ENCODE data around the gene CD247. TPM values are rescaled to one million over a fixed set of nuclear protein-coding genes. Genes with fewer than 3 reads are reported as not detected.
A peak's percentile ranks its signal among the peaks of the same experiment; 100 is the strongest.

The CD247 gene
- total and polyA plus RNA-seq, 2 of the 13 experiments (the other 11 are each of a cell fraction or from before 2014, with no cell fraction given), result 0.20 TPM; not detected in 1

DNA sequence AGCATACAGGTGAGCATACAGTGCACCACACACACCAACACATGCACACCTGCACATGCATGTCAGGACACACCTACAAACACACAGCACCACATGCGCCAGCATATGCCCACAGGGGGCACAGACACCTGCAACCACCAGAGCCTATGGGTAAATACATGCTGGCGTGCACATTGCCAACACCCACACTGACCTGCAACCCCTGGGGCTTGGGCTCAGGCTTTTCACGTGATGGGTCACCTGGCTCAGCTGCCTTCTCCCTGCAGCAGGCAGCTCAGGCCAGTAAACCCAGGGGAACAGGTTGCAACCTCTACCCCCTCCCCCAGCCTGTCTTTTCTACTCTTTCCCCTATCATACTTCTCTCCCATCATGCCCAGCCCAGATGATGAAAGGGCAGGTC lies 8.1 kb downstream of the CD247 start:
- CTCF ChIA-PET (ENCODE audit: low intra/inter-chr PET ratio, low total read pairs), result no interaction called here
- Histone ChIP-seq H2AFZ (ENCODE audit: low read length) (no peak overlapping the region), H3K4me2 (ENCODE audit: low read depth, low read length) (no peak overlapping the region), H3K9ac (ENCODE audit: insufficient read depth, low read depth, low read length) (no peak overlapping the region), H3K36me3 (replicated peaks in 1 of 2; ENCODE audit: control insufficient read depth in 1 of 2, insufficient read depth in 2 of 2, low read length in 2 of 2) (no peaks in the 10 kb centered on the region), H3K79me2 (ENCODE audit: insufficient read depth, low read length) (no peaks in the 10 kb centered on the region), H3K27me3 (ENCODE audit: control insufficient read depth in 1 of 2, insufficient read depth in 2 of 2, low read length in 2 of 2) (peaks cover 0 to 20% of the 10 kb centered on the region in 2 experiments; a peak in 3 of 5 replicates), H3K27ac (ENCODE audit: extremely low read length, insufficient read depth, low read length) (no peak overlapping the region), H4K20me1 (ENCODE audit: insufficient read depth, low read length) (no peaks in the 10 kb centered on the region), H3K4me1 (ENCODE audit: insufficient read depth, low read length) (no peaks in the 10 kb centered on the region), H3K4me3 (replicated peaks in 1 of 3; ENCODE audit: insufficient read depth in 1 of 3, low read depth in 2 of 3, low read length in 3 of 3) (no peak overlapping the region), H3K9me3 (ENCODE audit: low read length) (no peaks in the 10 kb centered on the region)
- WGBS (ENCODE audit: low lambda C conversion rate), result no CpG with 5 or more reads among the region's 3 CpGs
- no TSS peak for BruUV-seq (replicated peaks)
- in situ Hi-C loops (cut with HindIII; ENCODE audit: extremely low pct_ligation_motif_present, low pct_unique_long_range_greater_than_20kb) (no loop called here), intact Hi-C loops (cut with micrococcal nuclease; ENCODE audit: unreplicated experiment) (no loop called here)
- no peak for DNase-seq (ENCODE audit: low spot score)
- FAIRE-seq, result no peak
- no peak for ATAC-seq
- POLR2A ChIA-PET, result no interaction called here
- no peak for TF ChIP-seq SP2 (CRISPR knock-in tag; IDR thresholded peaks at IDR 0.05)
- TF ChIP-seq XBP1 (CRISPR knock-in tag; IDR thresholded peaks at IDR 0.05), result no peak
- TF ChIP-seq SETDB1 (CRISPR knock-in tag; IDR thresholded peaks at IDR 0.05; ENCODE audit: borderline replicate concordance), result no peak
- TF ChIP-seq, protein P1, sequence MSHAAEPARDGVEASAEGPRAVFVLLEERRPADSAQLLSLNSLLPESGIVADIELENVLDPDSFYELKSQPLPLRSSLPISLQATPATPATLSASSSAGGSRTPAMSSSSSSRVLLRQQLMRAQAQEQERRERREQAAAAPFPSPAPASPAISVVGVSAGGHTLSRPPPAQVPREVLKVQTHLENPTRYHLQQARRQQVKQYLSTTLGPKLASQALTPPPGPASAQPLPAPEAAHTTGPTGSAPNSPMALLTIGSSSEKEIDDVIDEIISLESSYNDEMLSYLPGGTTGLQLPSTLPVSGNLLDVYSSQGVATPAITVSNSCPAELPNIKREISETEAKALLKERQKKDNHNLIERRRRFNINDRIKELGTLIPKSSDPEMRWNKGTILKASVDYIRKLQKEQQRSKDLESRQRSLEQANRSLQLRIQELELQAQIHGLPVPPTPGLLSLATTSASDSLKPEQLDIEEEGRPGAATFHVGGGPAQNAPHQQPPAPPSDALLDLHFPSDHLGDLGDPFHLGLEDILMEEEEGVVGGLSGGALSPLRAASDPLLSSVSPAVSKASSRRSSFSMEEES (CRISPR knock-in tag; IDR thresholded peaks at IDR 0.05), result no peak
- TF ChIP-seq, protein P2, sequence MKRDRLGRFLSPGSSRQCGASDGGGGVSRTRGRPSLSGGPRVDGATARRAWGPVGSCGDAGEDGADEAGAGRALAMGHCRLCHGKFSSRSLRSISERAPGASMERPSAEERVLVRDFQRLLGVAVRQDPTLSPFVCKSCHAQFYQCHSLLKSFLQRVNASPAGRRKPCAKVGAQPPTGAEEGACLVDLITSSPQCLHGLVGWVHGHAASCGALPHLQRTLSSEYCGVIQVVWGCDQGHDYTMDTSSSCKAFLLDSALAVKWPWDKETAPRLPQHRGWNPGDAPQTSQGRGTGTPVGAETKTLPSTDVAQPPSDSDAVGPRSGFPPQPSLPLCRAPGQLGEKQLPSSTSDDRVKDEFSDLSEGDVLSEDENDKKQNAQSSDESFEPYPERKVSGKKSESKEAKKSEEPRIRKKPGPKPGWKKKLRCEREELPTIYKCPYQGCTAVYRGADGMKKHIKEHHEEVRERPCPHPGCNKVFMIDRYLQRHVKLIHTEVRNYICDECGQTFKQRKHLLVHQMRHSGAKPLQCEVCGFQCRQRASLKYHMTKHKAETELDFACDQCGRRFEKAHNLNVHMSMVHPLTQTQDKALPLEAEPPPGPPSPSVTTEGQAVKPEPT (CRISPR knock-in tag; IDR thresholded peaks at IDR 0.05; ENCODE audit: low read depth), result no peak
- TF ChIP-seq, protein P3, sequence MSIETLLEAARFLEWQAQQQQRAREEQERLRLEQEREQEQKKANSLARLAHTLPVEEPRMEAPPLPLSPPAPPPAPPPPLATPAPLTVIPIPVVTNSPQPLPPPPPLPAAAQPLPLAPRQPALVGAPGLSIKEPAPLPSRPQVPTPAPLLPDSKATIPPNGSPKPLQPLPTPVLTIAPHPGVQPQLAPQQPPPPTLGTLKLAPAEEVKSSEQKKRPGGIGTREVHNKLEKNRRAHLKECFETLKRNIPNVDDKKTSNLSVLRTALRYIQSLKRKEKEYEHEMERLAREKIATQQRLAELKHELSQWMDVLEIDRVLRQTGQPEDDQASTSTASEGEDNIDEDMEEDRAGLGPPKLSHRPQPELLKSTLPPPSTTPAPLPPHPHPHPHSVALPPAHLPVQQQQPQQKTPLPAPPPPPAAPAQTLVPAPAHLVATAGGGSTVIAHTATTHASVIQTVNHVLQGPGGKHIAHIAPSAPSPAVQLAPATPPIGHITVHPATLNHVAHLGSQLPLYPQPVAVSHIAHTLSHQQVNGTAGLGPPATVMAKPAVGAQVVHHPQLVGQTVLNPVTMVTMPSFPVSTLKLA (IDR thresholded peaks at IDR 0.05), result peak; percentile 44; the same call in 1 of the 2 replicates
- TF ChIP-seq PTBP1 (IDR thresholded peaks at IDR 0.05; ENCODE audit: low read depth, low read length, poor library complexity, severe bottlenecking), result no peak
- no peak for TF ChIP-seq AKAP8 (CRISPR knock-in tag; IDR thresholded peaks at IDR 0.05)
